ENCODE data around the gene ALX4. TPM values are rescaled to one million over a fixed set of nuclear protein-coding genes. Genes with fewer than 3 reads are reported as not detected.

The ALX4 gene
- total RNA-seq (2014; rRNA removed; shearing (Covaris generic)) (not detected in 2 replicates), total RNA-seq (2022) (not detected in 2 replicates), Bru-seq, nascent RNA (not detected), BruChase-seq, experiment 1, labeled RNA remaining after a 6-hour chase (not detected), BruChase-seq, experiment 2, labeled RNA remaining after a 2-hour chase (not detected)
- long read RNA-seq = 0 reads

DNA sequence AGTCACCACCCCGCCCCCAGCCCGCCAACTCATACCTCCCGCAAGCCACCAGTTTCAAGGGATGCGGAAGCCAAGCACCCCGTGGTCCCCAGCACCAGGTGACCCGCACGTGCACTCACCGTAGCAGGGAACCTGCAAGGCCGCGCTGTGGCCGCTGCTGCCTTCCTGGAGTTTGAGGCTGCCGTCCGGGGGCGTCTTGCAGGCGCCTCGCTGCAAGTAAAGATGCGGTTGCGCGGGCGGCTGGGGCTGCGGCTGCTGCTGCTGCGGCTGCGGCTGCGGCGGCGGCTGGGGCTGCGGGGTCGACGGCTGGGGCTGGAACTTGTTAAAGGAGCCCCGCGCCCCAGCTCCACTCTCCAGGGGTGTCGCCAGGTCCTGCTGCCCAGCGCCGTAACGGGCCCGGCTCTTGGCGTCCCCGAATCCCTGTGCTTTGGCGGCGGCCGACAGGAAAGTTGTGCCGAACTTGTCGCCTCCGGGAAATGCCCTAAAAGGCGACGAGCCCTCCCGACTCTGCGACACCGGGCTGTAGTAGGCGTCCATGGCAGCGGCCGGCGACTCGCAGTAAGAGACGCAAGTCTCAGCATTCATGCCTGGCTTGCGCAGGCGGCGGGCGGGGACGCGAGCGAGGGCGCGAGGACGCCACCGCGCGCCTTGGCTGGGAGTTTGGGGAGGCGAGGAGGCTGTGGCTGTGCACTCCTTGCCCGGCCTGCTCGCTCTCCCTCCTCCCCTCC lies at the start of gene ALX4:
TSS of gene ALX4 (minus strand) at position 662 of the 728 bp plus-strand sequence. CDS start at position 585, 77 bp downstream.
- intact Hi-C loops (cut with micrococcal nuclease; ENCODE audit: unreplicated experiment) = no loop called here
- no peak for DNase-seq (ENCODE audit: low spot score)

DNA sequence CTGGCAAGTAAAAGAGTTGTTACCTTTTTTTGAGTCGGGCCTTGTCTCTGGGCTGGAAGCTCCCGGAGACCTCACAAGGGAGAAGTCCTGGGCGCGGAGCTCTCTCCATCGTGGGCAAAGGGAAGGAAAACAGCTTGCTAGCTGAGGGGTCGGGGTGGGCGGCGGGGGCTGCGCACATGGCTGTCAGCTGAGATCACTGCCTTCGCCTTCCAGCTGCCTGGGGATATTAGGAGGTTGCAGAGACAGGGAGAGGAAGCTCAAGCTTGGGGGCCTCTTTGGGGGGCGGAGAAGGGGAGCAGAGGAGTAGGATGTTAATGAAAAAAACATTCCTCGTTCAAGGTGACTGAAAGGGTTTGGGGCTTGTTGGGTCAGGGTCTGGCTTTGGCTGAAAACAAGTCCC lies 49.2 kb upstream of the ALX4 start:
- Histone ChIP-seq H3K9me3 (ENCODE audit: low read length) (no peaks in the 10 kb centered on the region), H3K4me3 (ENCODE audit: low read depth, low read length, poor library complexity, severe bottlenecking) (no peak overlapping the region), H3K79me2 (ENCODE audit: insufficient read depth, low read depth, low read length) (no peaks in the 10 kb centered on the region), H3K36me3 (ENCODE audit: insufficient read depth, low read length) (no peaks in the 10 kb centered on the region), H3K9me2 (ENCODE audit: insufficient read depth, low read length) (no peaks in the 10 kb centered on the region), H3K4me1 (ENCODE audit: insufficient read depth, low read length, poor library complexity, severe bottlenecking) (no peaks in the 10 kb centered on the region), H3K27ac (ENCODE audit: low read depth, low read length, poor library complexity, severe bottlenecking) (no peak overlapping the region), H2AFZ (ENCODE audit: low read length) (no peak overlapping the region), H3K4me2 (ENCODE audit: low read length) (no peak overlapping the region), H4K20me1 (ENCODE audit: insufficient read depth, low read length) (no peaks in the 10 kb centered on the region)
- no peak for DNase-seq (ENCODE audit: low spot score)
- ChIA-PET POLR2A (no interaction called here), CTCF (ENCODE audit: unreplicated experiment) (interaction anchor here (0.6 kb wide), 1 partner anchor 61 kb away, joined by 7 read pairs; no protein-coding TSS in a partner anchor)
- intact Hi-C loops (cut with micrococcal nuclease; ENCODE audit: unreplicated experiment) = no loop called here
- BruUV-seq (replicated peaks) = no TSS peak
- TF ChIP-seq, protein P1, sequence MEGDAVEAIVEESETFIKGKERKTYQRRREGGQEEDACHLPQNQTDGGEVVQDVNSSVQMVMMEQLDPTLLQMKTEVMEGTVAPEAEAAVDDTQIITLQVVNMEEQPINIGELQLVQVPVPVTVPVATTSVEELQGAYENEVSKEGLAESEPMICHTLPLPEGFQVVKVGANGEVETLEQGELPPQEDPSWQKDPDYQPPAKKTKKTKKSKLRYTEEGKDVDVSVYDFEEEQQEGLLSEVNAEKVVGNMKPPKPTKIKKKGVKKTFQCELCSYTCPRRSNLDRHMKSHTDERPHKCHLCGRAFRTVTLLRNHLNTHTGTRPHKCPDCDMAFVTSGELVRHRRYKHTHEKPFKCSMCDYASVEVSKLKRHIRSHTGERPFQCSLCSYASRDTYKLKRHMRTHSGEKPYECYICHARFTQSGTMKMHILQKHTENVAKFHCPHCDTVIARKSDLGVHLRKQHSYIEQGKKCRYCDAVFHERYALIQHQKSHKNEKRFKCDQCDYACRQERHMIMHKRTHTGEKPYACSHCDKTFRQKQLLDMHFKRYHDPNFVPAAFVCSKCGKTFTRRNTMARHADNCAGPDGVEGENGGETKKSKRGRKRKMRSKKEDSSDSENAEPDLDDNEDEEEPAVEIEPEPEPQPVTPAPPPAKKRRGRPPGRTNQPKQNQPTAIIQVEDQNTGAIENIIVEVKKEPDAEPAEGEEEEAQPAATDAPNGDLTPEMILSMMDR (conservative IDR thresholded peaks at IDR 0.05; ENCODE audit: low read length) = no peak
- TF ChIP-seq EZH2phosphoT487 (IDR thresholded peaks at IDR 0.05; ENCODE audit: borderline replicate concordance, low read depth, low read length) = no peak

More for the DNA sequence above, at the start of gene ALX4:
- no peak within 1 kb of the TSS for H3K27ac ChIP-seq (ENCODE audit: low read depth, low read length, poor library complexity, severe bottlenecking)
- H3K4me1 ChIP-seq (ENCODE audit: insufficient read depth, low read length, poor library complexity, severe bottlenecking) = no peaks in the 10 kb centered on the region
- H3K79me2 ChIP-seq (ENCODE audit: insufficient read depth, low read depth, low read length) = no peaks in the 10 kb centered on the region
- no peaks in the 10 kb centered on the region for H3K9me2 ChIP-seq (ENCODE audit: insufficient read depth, low read length)
- BruUV-seq (replicated peaks) = no TSS peak
- H3K9me3 ChIP-seq (ENCODE audit: low read length) = no peaks in the 10 kb centered on the region
- TF ChIP-seq EZH2phosphoT487 (IDR thresholded peaks at IDR 0.05; ENCODE audit: borderline replicate concordance, low read depth, low read length) = no peak
- TF ChIP-seq, protein P1 (conservative IDR thresholded peaks at IDR 0.05; ENCODE audit: low read length) = no peak
- no peak within 1 kb of the TSS for H2AFZ ChIP-seq (ENCODE audit: low read length)
- POLR2A ChIA-PET = no interaction called here
- no peaks in the 10 kb centered on the region for H3K36me3 ChIP-seq (ENCODE audit: insufficient read depth, low read length)
- no peak within 1 kb of the TSS for H3K4me2 ChIP-seq (ENCODE audit: low read length)
- no peak within 1 kb of the TSS for H3K4me3 ChIP-seq (ENCODE audit: low read depth, low read length, poor library complexity, severe bottlenecking)
- CTCF ChIA-PET (ENCODE audit: unreplicated experiment) = no interaction called here
- no peaks in the 10 kb centered on the region for H4K20me1 ChIP-seq (ENCODE audit: insufficient read depth, low read length)

DNA sequence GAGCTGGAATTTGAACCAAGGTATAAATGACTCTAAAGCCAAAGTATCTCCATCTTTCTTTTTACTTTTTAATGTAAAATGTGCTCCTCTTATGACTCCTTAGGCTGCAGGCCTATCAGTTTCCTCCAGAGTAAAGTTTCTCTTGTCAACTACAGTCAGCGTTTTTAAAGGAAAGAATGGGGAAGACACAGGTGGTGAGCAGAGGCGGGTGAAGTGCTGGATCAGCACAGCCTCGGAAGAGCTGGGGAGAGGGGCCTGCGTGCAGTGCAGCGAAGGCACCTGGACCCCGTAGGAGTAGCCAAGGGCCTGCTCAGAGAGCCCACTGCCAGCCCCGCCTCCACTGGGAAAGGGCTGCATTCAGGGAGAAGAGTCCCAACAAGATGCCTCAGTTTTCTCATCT lies 48.8 kb upstream of the ALX4 start:
- DNase-seq (ENCODE audit: low spot score) = no peak
- Histone ChIP-seq H3K4me3 (ENCODE audit: low read depth, low read length, poor library complexity, severe bottlenecking) (no peak overlapping the region), H3K79me2 (ENCODE audit: insufficient read depth, low read depth, low read length) (no peaks in the 10 kb centered on the region), H3K4me2 (ENCODE audit: low read length) (no peak overlapping the region), H3K36me3 (ENCODE audit: insufficient read depth, low read length) (no peaks in the 10 kb centered on the region), H3K4me1 (ENCODE audit: insufficient read depth, low read length, poor library complexity, severe bottlenecking) (no peaks in the 10 kb centered on the region), H3K9me3 (ENCODE audit: low read length) (no peaks in the 10 kb centered on the region), H3K27ac (ENCODE audit: low read depth, low read length, poor library complexity, severe bottlenecking) (no peak overlapping the region), H4K20me1 (ENCODE audit: insufficient read depth, low read length) (no peaks in the 10 kb centered on the region), H3K9me2 (ENCODE audit: insufficient read depth, low read length) (no peaks in the 10 kb centered on the region), H2AFZ (ENCODE audit: low read length) (no peak overlapping the region)
- intact Hi-C loops (cut with micrococcal nuclease; ENCODE audit: unreplicated experiment) = no loop called here
- ChIA-PET CTCF (ENCODE audit: unreplicated experiment) (interaction anchor here (0.6 kb wide), 1 partner anchor 61 kb away, joined by 7 read pairs; no protein-coding TSS in a partner anchor), POLR2A (interaction anchor here (0.9 kb wide), 1 partner anchor 14 kb away, joined by 3 read pairs; no protein-coding TSS in a partner anchor)
- no TSS peak for BruUV-seq (replicated peaks)
- no peak for TF ChIP-seq EZH2phosphoT487 (IDR thresholded peaks at IDR 0.05; ENCODE audit: borderline replicate concordance, low read depth, low read length)
- TF ChIP-seq, protein P1 (conservative IDR thresholded peaks at IDR 0.05; ENCODE audit: low read length) = no peak

All from OCI-LY7 (cell line).